ENCODE measurements around the gene MRTFA. TPM values are rescaled to one million over a fixed set of nuclear protein-coding genes. Genes with fewer than 3 reads are reported as not detected.

The MRTFA gene
- total RNA-seq, 1 experiment from 2014 or later: 28.0 TPM

- Histone ChIP-seq H4K20me1 (ENCODE audit: insufficient read depth) (no peaks in the 10 kb centered on the region), H3K27me3 (ENCODE audit: insufficient read depth, low read length) (no peaks in the 10 kb centered on the region), H3K4me3 (replicated peaks in 1 of 2; ENCODE audit: low read depth in 1 of 2, low read length in 2 of 2) (no peak overlapping the region), H3K4me2 (ENCODE audit: low read length) (no peak overlapping the region), H2AFZ (ENCODE audit: low read depth, low read length, poor library complexity, severe bottlenecking) (no peak overlapping the region), H3K9me2 (ENCODE audit: insufficient read depth) (no peaks in the 10 kb centered on the region), H3K4me1 (ENCODE audit: control insufficient read depth in 1 of 2, insufficient read depth in 2 of 2, low read length in 2 of 2) (no peaks in the 10 kb centered on the region; a peak in 1 of 4 replicates), H3K36me3 (ENCODE audit: control insufficient read depth in 1 of 2, insufficient read depth in 2 of 2, low read length in 2 of 2) (no peaks in the 10 kb centered on the region), H3K9ac (ENCODE audit: low read length) (no peak overlapping the region), H3K9me3 (ENCODE audit: control insufficient read depth in 1 of 2, insufficient read depth in 1 of 2, low read depth in 1 of 2, low read length in 2 of 2) (no peaks in the 10 kb centered on the region), H3K79me2 (ENCODE audit: insufficient read depth, low read length) (no peaks in the 10 kb centered on the region), H3K27ac (ENCODE audit: low read depth, low read length) (no peak overlapping the region)
- intact Hi-C loops (cut with micrococcal nuclease): no loop called here
- no TSS peak for BruUV-seq (replicated peaks)
- ChIA-PET POLR2A (no interaction called here), RAD21 (ENCODE audit: low non-redundant PET in 1 of 2, low total read pairs in 2 of 2, uncharacterized antibody in 2 of 2, unreplicated experiment in 2 of 2) (no interaction called here), CTCF (no interaction called here)
- TF ChIP-seq RAD21 (IDR thresholded peaks at IDR 0.05; ENCODE audit: low read depth): no peak
- no peak for TF ChIP-seq ZBTB33 (IDR thresholded peaks at IDR 0.05; ENCODE audit: extremely low read depth, insufficient replicate concordance, low read length)
- TF ChIP-seq, protein P1, sequence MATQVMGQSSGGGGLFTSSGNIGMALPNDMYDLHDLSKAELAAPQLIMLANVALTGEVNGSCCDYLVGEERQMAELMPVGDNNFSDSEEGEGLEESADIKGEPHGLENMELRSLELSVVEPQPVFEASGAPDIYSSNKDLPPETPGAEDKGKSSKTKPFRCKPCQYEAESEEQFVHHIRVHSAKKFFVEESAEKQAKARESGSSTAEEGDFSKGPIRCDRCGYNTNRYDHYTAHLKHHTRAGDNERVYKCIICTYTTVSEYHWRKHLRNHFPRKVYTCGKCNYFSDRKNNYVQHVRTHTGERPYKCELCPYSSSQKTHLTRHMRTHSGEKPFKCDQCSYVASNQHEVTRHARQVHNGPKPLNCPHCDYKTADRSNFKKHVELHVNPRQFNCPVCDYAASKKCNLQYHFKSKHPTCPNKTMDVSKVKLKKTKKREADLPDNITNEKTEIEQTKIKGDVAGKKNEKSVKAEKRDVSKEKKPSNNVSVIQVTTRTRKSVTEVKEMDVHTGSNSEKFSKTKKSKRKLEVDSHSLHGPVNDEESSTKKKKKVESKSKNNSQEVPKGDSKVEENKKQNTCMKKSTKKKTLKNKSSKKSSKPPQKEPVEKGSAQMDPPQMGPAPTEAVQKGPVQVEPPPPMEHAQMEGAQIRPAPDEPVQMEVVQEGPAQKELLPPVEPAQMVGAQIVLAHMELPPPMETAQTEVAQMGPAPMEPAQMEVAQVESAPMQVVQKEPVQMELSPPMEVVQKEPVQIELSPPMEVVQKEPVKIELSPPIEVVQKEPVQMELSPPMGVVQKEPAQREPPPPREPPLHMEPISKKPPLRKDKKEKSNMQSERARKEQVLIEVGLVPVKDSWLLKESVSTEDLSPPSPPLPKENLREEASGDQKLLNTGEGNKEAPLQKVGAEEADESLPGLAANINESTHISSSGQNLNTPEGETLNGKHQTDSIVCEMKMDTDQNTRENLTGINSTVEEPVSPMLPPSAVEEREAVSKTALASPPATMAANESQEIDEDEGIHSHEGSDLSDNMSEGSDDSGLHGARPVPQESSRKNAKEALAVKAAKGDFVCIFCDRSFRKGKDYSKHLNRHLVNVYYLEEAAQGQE (IDR thresholded peaks at IDR 0.05; ENCODE audit: low read depth): no peak
- no peak for TF ChIP-seq MAX (IDR thresholded peaks at IDR 0.05)
- ATAC-seq: no peak
- DNase-seq (ENCODE audit: low read depth, low spot score): no peak
Measured at GRCh38 chr22:40484906-40485669, 151.4 kb downstream of the MRTFA start.
